ENCODE data around the gene GJA4. TPM values are rescaled to one million over a fixed set of nuclear protein-coding genes. Genes with fewer than 3 reads are reported as not detected.

GJA4 gene
- total RNA-seq, 3 donors from 2014 or later (not counting 1 experiment from before 2014, with no cell fraction given) = not detected

DNA sequence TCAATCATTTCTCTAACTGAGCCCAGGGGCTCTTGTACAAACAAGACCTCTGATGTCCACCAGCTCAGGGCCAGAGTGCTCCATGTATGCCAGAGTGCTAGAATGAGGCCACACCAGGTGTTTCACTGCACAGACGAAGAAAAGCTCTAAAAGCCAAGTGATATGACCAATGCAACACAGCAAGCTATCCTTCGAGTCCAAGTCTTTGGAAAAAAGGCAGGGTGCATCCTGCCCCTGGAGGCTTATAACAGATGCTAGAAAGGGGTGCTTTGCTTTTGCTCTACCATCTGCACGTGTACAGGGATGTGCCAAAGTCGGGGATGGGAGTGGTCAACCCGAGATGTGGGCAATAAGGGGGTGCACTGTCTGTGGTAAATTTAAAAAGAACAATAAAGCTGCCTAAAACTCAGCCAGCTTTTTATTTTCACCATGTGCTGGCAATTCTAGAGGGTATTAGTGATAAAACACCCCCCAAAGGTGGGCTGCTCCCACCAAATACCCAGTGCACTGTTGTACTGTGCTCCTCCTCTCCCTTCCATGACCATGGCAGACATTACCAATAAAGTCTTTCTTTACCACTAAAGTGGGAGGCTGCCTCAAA is 34.6 kb downstream of the GJA4 start:
- TF ChIP-seq, protein P1, sequence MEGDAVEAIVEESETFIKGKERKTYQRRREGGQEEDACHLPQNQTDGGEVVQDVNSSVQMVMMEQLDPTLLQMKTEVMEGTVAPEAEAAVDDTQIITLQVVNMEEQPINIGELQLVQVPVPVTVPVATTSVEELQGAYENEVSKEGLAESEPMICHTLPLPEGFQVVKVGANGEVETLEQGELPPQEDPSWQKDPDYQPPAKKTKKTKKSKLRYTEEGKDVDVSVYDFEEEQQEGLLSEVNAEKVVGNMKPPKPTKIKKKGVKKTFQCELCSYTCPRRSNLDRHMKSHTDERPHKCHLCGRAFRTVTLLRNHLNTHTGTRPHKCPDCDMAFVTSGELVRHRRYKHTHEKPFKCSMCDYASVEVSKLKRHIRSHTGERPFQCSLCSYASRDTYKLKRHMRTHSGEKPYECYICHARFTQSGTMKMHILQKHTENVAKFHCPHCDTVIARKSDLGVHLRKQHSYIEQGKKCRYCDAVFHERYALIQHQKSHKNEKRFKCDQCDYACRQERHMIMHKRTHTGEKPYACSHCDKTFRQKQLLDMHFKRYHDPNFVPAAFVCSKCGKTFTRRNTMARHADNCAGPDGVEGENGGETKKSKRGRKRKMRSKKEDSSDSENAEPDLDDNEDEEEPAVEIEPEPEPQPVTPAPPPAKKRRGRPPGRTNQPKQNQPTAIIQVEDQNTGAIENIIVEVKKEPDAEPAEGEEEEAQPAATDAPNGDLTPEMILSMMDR (IDR thresholded peaks at IDR 0.05) = no peak
- Mint-ChIP-seq H3K27ac (no peak overlapping the region), H3K36me3 (no peaks in the 10 kb centered on the region), H3K4me3 (no peak overlapping the region), H3K9me3 (peaks cover 0 to 2% of the 10 kb centered on the region in 2 donors), H3K27me3 (ENCODE audit: low read depth in 2 of 2) (no peaks in the 10 kb centered on the region), H3K4me1 (peaks cover 0 to 9% of the 10 kb centered on the region in 2 donors)
- H3K4me3 ChIP-seq (ENCODE audit: low read length) = no peak overlapping the region
- H3K27ac ChIP-seq (ENCODE audit: low read length) = no peak overlapping the region
- H3K4me1 ChIP-seq (ENCODE audit: control insufficient read depth, insufficient read depth, low read length) = no peaks in the 10 kb centered on the region
- no peaks in the 10 kb centered on the region for H3K9me3 ChIP-seq (ENCODE audit: control insufficient read depth, insufficient read depth, low read length)
- no peaks in the 10 kb centered on the region for H3K36me3 ChIP-seq (ENCODE audit: control insufficient read depth, insufficient read depth, low read length)
- WGBS (ENCODE audit: insufficient coverage) = 82% methylated on average over 5 of the region's 5 CpGs
- intact Hi-C loops (cut with micrococcal nuclease) = no loop called here
- DNase-seq (no peak), ATAC-seq (no peak)
- H3K27me3 ChIP-seq (ENCODE audit: control insufficient read depth, insufficient read depth, low read length) = no peaks in the 10 kb centered on the region

DNA sequence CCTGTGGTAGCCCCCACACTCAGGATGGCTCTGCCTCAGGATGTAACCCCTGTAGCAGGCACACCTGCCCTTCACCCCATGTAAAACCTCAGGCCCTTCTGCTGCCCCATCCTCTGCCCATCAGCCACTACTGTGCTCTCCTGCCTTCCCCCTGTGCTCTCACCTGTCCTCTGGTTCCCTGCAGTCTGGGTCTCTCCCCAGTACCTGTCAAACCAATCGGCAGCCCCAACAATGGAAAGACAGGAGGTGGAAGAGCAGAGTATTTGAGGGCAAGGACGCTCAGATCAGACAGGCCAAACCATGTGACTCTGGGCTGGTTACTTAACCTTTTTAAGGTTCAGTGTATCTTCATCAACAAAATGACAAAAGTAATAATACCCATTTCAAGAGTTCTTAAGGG is 35.8 kb downstream of the GJA4 start:
- H3K27me3 Mint-ChIP-seq (ENCODE audit: low read depth in 2 of 2) = no peaks in the 10 kb centered on the region
- H3K4me3 Mint-ChIP-seq = no peak overlapping the region
- Histone ChIP-seq H3K27ac (ENCODE audit: low read length) (no peak overlapping the region), H3K36me3 (ENCODE audit: control insufficient read depth, insufficient read depth, low read length) (no peaks in the 10 kb centered on the region), H3K27me3 (ENCODE audit: control insufficient read depth, insufficient read depth, low read length) (no peaks in the 10 kb centered on the region), H3K9me3 (ENCODE audit: control insufficient read depth, insufficient read depth, low read length) (no peaks in the 10 kb centered on the region), H3K4me3 (ENCODE audit: low read length) (no peak overlapping the region), H3K4me1 (ENCODE audit: control insufficient read depth, insufficient read depth, low read length) (no peaks in the 10 kb centered on the region)
- intact Hi-C loops (cut with micrococcal nuclease) = no loop called here
- peaks cover 0 to 2% of the 10 kb centered on the region in 2 donors for H3K9me3 Mint-ChIP-seq
- H3K4me1 Mint-ChIP-seq = peaks cover 0 to 9% of the 10 kb centered on the region in 2 donors
- DNase-seq (no peak), ATAC-seq (no peak)
- no peaks in the 10 kb centered on the region for H3K36me3 Mint-ChIP-seq
- 83% methylated on average over 2 of the region's 2 CpGs for WGBS (ENCODE audit: insufficient coverage)
- TF ChIP-seq, protein P1 (IDR thresholded peaks at IDR 0.05) = no peak
- no peak overlapping the region for H3K27ac Mint-ChIP-seq

DNA sequence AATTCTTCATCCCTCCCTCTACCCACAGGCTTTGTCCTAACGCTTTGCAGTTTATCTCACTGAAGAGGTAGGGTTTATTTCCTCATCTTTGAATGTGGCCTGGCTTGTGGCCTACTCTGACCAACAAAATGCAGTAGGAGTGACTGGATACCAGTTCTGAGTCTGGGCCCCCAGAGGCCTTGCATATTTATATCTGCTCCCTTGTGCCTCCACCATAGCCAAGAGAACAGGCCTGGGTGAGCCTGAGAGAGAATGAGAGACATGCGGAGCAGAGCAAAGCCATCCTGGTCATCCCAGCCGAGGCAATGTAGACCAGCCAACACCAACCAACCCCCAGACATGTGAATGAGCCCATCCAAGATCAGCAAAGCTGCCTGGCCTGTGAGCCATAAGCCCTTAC is 36.5 kb downstream of the GJA4 start:
- no peaks in the 10 kb centered on the region for H3K36me3 ChIP-seq (ENCODE audit: control insufficient read depth, insufficient read depth, low read length)
- no peaks in the 10 kb centered on the region for H3K27me3 Mint-ChIP-seq (ENCODE audit: low read depth in 2 of 2)
- no peak overlapping the region for H3K27ac ChIP-seq (ENCODE audit: low read length)
- H3K4me3 Mint-ChIP-seq = no peak overlapping the region
- H3K9me3 ChIP-seq (ENCODE audit: control insufficient read depth, insufficient read depth, low read length) = no peaks in the 10 kb centered on the region
- ATAC-seq = no peak
- H3K27ac Mint-ChIP-seq = no peak overlapping the region
- intact Hi-C loops (cut with micrococcal nuclease) = no loop called here
- H3K27me3 ChIP-seq (ENCODE audit: control insufficient read depth, insufficient read depth, low read length) = no peaks in the 10 kb centered on the region
- H3K9me3 Mint-ChIP-seq = no peaks in the 10 kb centered on the region
- H3K4me1 ChIP-seq (ENCODE audit: control insufficient read depth, insufficient read depth, low read length) = no peaks in the 10 kb centered on the region
- 74% methylated on average over 3 of the region's 3 CpGs for WGBS (ENCODE audit: insufficient coverage)
- H3K36me3 Mint-ChIP-seq = no peaks in the 10 kb centered on the region
- H3K4me3 ChIP-seq (ENCODE audit: low read length) = no peak overlapping the region
- DNase-seq = no peak
- TF ChIP-seq, protein P1 (IDR thresholded peaks at IDR 0.05) = no peak
- peaks cover 0 to 9% of the 10 kb centered on the region in 2 donors for H3K4me1 Mint-ChIP-seq

DNA sequence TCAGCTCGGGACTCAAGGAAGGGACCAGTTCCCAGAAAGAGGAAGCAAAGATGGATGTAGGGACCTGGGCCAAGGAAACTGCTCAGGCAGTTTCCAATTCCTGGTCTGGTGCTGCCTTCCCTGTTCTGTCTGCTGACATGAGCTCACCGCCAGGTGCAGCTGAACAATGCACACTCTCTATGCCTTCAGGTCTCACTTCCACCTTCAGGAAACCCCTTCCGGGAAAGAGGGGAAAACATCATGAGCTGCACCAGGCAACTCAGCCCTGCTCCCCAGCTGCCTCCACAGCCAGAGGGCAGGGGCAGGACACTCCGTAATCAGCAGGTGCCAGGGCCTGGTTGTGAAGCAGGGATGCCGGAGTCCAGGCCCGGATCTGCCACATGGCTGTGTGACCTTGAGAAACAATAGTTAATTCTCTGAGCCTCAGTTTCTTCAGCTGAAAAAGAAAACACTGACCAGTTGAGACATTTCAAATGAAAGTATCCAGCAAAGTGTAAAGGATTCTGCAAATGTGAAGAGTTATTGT is 39.0 kb downstream of the GJA4 start:
- H3K36me3 Mint-ChIP-seq = no peaks in the 10 kb centered on the region
- 92% methylated on average over 6 of the region's 6 CpGs for WGBS (ENCODE audit: insufficient coverage)

More for the DNA sequence above, 39.0 kb downstream of the GJA4 start:
- H3K9me3 Mint-ChIP-seq = no peaks in the 10 kb centered on the region
- H3K27ac ChIP-seq (ENCODE audit: low read length) = no peak overlapping the region
- H3K36me3 ChIP-seq (ENCODE audit: control insufficient read depth, insufficient read depth, low read length) = no peaks in the 10 kb centered on the region
- H3K4me1 Mint-ChIP-seq = peaks cover 0 to 9% of the 10 kb centered on the region in 2 donors
- H3K4me3 Mint-ChIP-seq = no peak overlapping the region
- H3K27me3 Mint-ChIP-seq (ENCODE audit: low read depth in 2 of 2) = no peaks in the 10 kb centered on the region
- H3K27me3 ChIP-seq (ENCODE audit: control insufficient read depth, insufficient read depth, low read length) = no peaks in the 10 kb centered on the region
- H3K4me3 ChIP-seq (ENCODE audit: low read length) = no peak overlapping the region
- ATAC-seq (no peak), DNase-seq (no peak)
- TF ChIP-seq, protein P1 (IDR thresholded peaks at IDR 0.05) = no peak
- H3K27ac Mint-ChIP-seq = no peak overlapping the region
- no peaks in the 10 kb centered on the region for H3K9me3 ChIP-seq (ENCODE audit: control insufficient read depth, insufficient read depth, low read length)
- no peaks in the 10 kb centered on the region for H3K4me1 ChIP-seq (ENCODE audit: control insufficient read depth, insufficient read depth, low read length)
- intact Hi-C loops (cut with micrococcal nuclease) = no loop called here
